ENCODE results near the gene ORC3.
"Not testable (repeated sequence)": the region's sequence is repeated elsewhere in the genome, so short reads cannot be mapped to it uniquely, and the experiment has no call there.

ORC3 gene

GRCh38 chr6:87683890-87684289, 94.0 kb downstream of the ORC3 start:
- Histone ChIP-seq H3K4me1 (ENCODE audit: control insufficient read depth in 1 of 2, insufficient read depth in 1 of 2, low read depth in 1 of 2, low read length in 1 of 2) (peaks cover 26 to 46% of the 10 kb centered on the region in 2 experiments), H3K36me3 (peaks cover 30% of the 10 kb centered on the region), H3K9me3 (no peaks in the 10 kb centered on the region), H3K4me3 (ENCODE audit: low read depth in 1 of 2, low read length in 1 of 2) (no peak overlapping the region), H3K27me3 (no peaks in the 10 kb centered on the region), H3K27ac (peak overlapping the region; percentile 50)
- no peak for TF ChIP-seq CTCF (IDR thresholded peaks at IDR 0.05)

- no peaks in the 10 kb centered on the region for H3K27me3 ChIP-seq
- H3K4me1 ChIP-seq (ENCODE audit: control insufficient read depth in 1 of 2, insufficient read depth in 1 of 2, low read depth in 1 of 2, low read length in 1 of 2), result peaks cover 33 to 58% of the 10 kb centered on the region in 2 experiments
- H3K36me3 ChIP-seq, result peaks cover 26% of the 10 kb centered on the region
- no peaks in the 10 kb centered on the region for H3K9me3 ChIP-seq
- TF ChIP-seq CTCF (IDR thresholded peaks at IDR 0.05), result no peak
- H3K4me3 ChIP-seq (ENCODE audit: low read depth in 1 of 2, low read length in 1 of 2), result no peak overlapping the region
- H3K27ac ChIP-seq, result peak overlapping the region; percentile 50
Observed at GRCh38 chr6:87684895-87685654, 95.1 kb downstream of the ORC3 start.

DNA sequence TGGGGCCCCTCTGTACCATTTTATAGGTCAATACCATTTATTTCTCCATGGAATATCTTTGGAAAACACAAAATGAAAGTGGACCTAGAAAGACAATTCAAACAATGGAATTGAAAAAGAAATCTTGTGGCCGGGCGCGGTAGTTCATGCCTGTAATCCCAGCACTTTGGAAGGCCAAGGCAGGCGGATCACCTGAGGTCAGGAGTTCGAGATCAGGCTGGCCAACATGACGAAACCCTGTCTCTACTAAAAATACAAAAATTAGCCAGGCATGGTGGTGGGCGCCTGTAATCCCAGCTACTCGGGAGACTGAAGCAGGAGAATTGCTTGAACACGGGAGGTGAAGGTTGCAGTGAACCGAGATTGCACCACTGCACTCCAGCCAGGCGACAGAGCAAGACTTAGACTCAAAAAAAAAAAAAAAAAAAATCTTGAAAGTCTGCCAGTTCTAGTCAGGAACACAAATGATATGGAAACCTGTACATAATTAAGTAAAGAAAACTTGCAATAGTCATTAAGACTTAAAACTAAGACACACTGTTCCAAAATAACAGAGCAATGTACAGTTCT, 96.8 kb downstream of the ORC3 start:
- not testable (repeated sequence) for H3K9me3 ChIP-seq; H3K4me3 ChIP-seq (ENCODE audit: low read depth in 1 of 2, low read length in 1 of 2); H3K27me3 ChIP-seq
- H3K27ac ChIP-seq, result peak overlapping the region; percentile 50
- peaks cover 49 to 75% of the 10 kb centered on the region in 2 experiments for H3K4me1 ChIP-seq (ENCODE audit: control insufficient read depth in 1 of 2, insufficient read depth in 1 of 2, low read depth in 1 of 2, low read length in 1 of 2)
- H3K36me3 ChIP-seq, result peaks cover 13% of the 10 kb centered on the region

DNA sequence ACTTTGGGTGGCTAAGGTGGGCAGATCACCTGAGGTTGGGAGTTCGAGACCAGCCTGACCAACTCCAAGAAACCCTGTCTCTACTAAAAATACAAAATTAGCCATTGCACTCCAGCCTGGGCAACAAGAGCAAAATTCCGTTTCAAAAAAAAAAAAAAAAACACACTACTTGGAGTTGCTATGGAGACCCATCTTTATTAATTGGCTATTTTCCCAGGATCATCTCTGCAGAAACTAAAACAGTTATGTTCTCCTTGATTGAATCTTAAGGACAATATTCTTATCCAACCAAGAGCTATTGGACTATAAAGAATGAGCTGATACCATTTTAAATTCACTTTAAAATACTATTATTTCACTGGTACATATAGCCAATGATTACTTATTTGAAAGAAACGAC, 97.4 kb downstream of the ORC3 start:
- H3K4me3 ChIP-seq (ENCODE audit: low read depth in 1 of 2, low read length in 1 of 2), result no peak overlapping the region
- H3K4me1 ChIP-seq (ENCODE audit: control insufficient read depth in 1 of 2, insufficient read depth in 1 of 2, low read depth in 1 of 2, low read length in 1 of 2), result peaks cover 55 to 80% of the 10 kb centered on the region in 2 experiments
- H3K27me3 ChIP-seq, result no peaks in the 10 kb centered on the region
- no peak for TF ChIP-seq CTCF (IDR thresholded peaks at IDR 0.05)
- H3K27ac ChIP-seq, result peak overlapping the region; percentile 28
- H3K9me3 ChIP-seq, result no peaks in the 10 kb centered on the region
- H3K36me3 ChIP-seq, result peaks cover 13% of the 10 kb centered on the region

- H3K9me3 ChIP-seq, result not testable (repeated sequence)
Observed at GRCh38 chr6:87687893-87688292, 98.0 kb downstream of the ORC3 start.

DNA sequence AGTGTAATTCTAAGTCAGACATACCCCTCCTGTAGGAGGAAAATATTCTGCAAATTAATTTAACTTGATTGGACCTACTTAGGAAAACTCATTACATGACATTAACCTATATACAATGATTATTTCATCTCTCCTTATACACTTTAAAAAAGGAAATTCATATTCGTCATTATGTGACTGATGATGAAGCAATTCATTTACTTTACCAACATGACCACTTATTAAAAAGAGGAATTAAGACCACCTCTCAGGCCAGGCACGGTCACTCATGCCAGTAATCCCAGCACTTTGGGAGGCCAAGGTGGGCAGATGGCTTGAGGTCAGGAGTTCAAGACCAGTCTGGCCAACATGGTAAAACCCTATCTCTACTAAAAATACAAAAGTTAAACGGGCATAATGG, 100.5 kb downstream of the ORC3 start:
- H3K4me1 ChIP-seq (ENCODE audit: control insufficient read depth in 1 of 2, insufficient read depth in 1 of 2, low read depth in 1 of 2, low read length in 1 of 2), result peaks cover 67 to 84% of the 10 kb centered on the region in 2 experiments
- H3K9me3 ChIP-seq, result no peaks in the 10 kb centered on the region
- H3K36me3 ChIP-seq, result peaks cover 13% of the 10 kb centered on the region
- no peaks in the 10 kb centered on the region for H3K27me3 ChIP-seq
- TF ChIP-seq CTCF (IDR thresholded peaks at IDR 0.05), result no peak
- H3K4me3 ChIP-seq (ENCODE audit: low read depth in 1 of 2, low read length in 1 of 2), result peak overlapping the region in 1 of 2 experiments; percentile 28
- peak overlapping the region; percentile 98 for H3K27ac ChIP-seq

More at GRCh38 chr6:87687893-87688292, 98.0 kb downstream of the ORC3 start:
- peaks cover 13% of the 10 kb centered on the region for H3K36me3 ChIP-seq
- H3K27me3 ChIP-seq; H3K4me3 ChIP-seq (ENCODE audit: low read depth in 1 of 2, low read length in 1 of 2): not testable (repeated sequence)
- peaks cover 58 to 80% of the 10 kb centered on the region in 2 experiments for H3K4me1 ChIP-seq (ENCODE audit: control insufficient read depth in 1 of 2, insufficient read depth in 1 of 2, low read depth in 1 of 2, low read length in 1 of 2)
- peak overlapping the region; percentile 19 for H3K27ac ChIP-seq
